HG03558 (cell line): ENCODE measurements around the gene TMPRSS7.
"Not testable (repeated sequence)": the region's sequence is repeated elsewhere in the genome, so short reads cannot be mapped to it uniquely, and the experiment has no call there.

Experiments used
- ATAC-seq: cut with Tn5 transposase; IDR thresholded peaks from one replicate; pipeline ENCODE4 v1.9.1; 2021; ENCODE audit warnings: moderate number of reproducible peaks; ENCODE audit not compliant: unreplicated experiment; ENCODE audit errors: extremely low read depth

TMPRSS7 gene

DNA sequence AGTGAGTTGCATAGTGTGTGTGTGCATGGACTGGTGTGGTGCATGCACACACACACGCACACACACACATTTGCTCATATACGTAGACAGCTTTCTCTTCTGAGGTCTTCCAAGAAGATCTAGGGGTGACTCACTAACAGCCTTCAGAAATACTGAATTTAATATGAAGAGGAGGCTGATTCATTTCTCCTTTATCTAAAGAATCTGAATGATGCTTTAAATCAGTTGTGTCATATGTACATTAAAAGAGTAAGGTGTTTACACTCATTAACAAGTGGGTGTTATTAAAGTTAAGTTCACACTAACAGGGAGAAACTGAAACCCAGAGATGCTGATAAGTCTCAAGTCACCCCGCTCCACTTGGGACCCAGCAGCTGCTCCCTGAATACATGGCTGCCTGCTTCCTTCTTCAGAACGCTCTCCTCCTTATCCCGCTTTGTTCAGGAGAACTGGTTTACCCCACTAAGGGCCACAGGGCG is 22.0 kb downstream of the TMPRSS7 start:
- no peak for ATAC-seq

DNA sequence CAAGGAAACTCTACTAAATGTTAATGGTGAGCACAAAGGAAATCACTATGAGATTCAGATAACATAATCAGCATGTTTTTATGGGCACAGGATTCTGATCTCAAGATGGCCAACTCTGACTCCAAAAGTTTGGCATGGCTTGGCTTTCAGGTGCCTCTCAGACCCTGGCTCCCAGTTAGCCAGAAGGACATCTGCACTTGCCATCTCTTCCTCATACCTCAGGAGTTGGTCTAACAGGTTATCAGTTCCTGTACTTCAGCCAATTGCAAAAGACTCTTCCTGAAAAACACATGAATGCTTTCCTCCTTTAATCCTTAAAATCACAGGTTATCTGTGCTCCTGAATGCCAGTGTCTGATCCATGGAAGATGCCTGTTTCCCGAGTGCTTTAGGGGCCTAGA is 25.0 kb downstream of the TMPRSS7 start:
- ATAC-seq: no peak

DNA sequence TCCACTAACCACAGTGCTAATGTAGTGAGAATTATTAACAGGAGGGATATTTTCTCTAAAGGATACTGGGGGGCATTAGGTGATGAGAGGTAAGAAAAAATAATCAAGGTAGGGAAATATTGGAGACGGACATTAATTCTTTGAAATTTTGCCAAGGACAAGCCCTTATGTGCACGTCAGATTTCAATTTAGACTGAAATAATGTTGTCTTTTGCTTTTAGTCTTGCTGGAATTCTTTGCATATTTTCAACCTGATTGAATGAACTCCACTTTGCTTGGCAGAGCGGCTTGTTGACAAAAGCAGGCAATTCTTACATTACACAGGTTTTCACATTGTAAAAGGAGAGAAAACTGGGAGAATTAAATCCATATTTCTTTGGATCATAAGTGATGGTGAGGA is 26.6 kb downstream of the TMPRSS7 start:
- no peak for ATAC-seq

- not testable (repeated sequence) for ATAC-seq
Observed at GRCh38 chr3:112072387-112073060, 38.0 kb downstream of the TMPRSS7 start.

GRCh38 chr3:112074006-112074405 is 39.5 kb downstream of the TMPRSS7 start:
- no peak for ATAC-seq

- peak; percentile 78 for ATAC-seq
Observed at GRCh38 chr3:112074616-112075497, 40.3 kb downstream of the TMPRSS7 start.

DNA sequence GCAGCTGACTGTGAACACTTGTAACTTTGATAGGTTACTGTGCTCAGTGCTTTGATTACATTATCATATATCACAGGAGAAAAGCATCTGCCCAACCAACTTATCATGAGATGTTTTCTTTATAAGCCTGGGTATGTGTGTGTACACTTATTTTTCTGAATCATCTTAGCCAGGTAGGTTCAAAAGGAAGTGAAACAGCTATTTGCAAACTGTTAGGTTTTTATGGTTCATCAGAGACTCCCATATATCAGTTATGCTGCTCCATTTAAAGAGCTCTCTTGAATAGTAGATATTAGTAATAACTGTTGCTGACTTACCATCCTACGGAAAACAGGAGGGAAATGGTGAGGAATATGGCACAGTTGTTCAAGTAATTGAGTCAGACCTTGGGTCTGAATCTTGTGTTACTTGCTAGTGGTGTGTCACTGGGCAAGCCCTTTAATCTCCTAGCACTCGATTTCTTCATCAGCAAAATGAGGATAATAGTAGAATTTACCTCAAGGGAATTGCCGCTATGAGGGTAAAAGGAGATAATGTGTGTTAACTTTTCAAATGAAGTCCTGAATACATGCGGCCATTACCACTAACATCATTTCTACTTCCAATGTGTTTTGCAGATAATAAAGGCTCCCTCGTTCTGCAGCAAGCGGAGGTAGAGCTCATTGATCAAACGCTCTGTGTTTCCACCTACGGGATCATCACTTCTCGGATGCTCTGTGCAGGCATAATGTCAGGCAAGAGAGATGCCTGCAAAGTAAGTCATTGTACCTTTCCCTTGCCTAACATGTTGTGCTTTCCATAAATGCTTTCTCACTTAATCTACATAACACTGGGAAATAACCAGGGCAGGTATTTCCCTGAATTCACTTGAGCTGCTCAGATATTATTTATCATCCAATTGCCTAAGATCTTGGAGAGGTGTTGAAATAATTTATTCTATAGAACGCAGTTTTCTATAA is 43.9 kb downstream of the TMPRSS7 start:
- ATAC-seq: no peak

DNA sequence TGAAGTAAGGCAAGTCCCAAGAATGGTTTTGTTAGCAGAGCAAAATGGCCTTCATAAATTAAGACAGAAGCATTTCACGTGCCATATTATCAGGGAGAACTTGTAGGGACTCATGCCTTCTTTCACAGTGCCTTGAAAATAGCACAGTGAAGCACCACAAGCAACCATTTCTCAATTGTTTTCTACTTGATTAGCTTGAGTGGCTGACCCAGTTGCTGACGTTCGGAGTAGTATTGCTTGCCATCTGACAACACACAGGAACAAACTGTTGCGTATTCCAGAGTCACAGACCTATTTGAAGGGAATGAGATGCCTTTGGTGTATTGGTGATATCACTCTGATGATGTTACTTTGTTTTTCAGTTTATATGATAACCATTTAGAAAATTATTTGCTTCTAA is 48.7 kb downstream of the TMPRSS7 start:
- no peak for ATAC-seq

GRCh38 chr3:112084980-112085705 is 50.6 kb downstream of the TMPRSS7 start:
- no peak for ATAC-seq

GRCh38 chr3:112085735-112086075 is 51.2 kb downstream of the TMPRSS7 start:
- no peak for ATAC-seq

- ATAC-seq: peak; percentile 44
Observed at GRCh38 chr3:112086076-112086854, 51.7 kb downstream of the TMPRSS7 start, which contains the start of gene C3orf52. TSS of gene C3orf52 (plus strand) at chr3:112086389. CDS start at chr3:112086408, 19 bp downstream.

- ATAC-seq: no peak
Observed at GRCh38 chr3:112086875-112087524, 52.5 kb downstream of the TMPRSS7 start.

DNA sequence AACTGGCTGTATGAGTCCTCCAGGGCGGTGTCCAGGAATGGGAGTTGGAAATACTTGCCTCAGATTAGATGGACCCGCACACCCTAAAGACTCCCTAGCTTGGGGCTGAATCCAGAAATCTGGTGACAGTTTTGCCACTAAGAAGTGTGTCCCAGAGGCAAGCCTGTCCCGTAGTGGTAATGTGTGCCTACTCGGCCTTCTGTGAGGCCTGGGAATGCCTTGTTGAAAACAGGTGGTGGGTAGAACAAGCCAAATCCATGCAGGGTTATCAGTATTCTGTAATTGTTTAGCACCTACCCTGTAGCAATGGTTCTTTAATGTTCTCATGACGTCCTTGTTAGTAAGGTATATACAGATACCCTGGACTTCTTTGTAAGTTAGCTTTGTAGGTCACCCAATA is 53.2 kb downstream of the TMPRSS7 start:
- ATAC-seq: no peak

- ATAC-seq: no peak
Observed at GRCh38 chr3:112088944-112089343, 54.4 kb downstream of the TMPRSS7 start.

DNA sequence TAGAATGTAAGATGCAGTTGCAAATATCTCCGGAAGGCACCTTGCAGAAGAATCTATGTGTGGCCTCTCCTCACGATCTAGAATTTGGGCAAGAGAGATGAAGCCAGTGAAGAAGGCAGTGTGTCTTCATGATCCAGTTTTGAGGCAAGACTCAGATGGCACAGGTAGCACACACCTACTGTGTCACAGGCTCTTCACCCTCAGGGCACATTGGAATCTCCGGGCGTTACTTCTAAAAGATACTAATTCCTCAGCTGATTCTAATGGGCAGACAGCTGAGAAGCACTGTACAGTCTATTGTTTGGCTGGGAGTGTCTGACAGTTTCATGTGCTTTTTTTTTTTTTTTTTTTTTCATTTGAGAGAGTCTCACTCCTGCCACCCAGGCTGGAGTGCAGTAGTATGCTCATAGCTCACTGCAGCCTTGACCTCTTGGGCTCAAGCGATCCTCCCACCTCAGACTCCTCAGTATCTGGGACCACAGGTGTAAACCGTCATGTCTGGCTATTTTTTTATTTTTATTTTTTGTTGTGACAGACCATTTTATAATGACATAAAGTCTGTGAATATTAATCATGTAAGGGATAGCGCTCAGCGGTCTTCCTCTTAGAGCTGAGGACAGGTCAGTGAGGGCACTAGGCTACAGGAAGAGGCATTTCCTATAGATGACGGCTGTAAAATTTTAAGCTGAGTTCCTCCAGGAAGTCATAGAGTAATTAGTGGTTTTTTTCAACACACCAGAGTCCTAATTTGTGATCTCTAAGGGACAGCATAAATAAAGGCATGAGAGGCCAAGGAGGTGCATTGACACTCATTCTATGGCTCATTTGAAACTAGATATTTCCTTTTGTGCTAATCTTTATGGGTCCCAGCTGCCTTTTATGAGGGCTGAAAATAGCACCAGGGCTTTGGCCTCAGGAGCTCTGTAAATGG is 55.7 kb downstream of the TMPRSS7 start:
- ATAC-seq: no peak

GRCh38 chr3:112090887-112091586 is 56.5 kb downstream of the TMPRSS7 start:
- no peak for ATAC-seq
